ENCODE measurements around the gene RRAGD.
"Not testable (repeated sequence)": the region's sequence is repeated elsewhere in the genome, so short reads cannot be mapped to it uniquely, and the experiment has no call there.

The RRAGD gene

GRCh38 chr6:89411145-89412070 lies 665 bp downstream of the RRAGD start:
- peak in 24 of 56 donors; percentile 22 to 78 (median 51) for DNase-seq

GRCh38 chr6:89410788-89411144 lies 1.3 kb downstream of the RRAGD start:
- DNase-seq, result no peak

- DNase-seq, result no peak
These were observed 1.8 kb downstream of the RRAGD start for GRCh38 chr6:89410231-89410761.

GRCh38 chr6:89409461-89410035 lies 2.5 kb downstream of the RRAGD start:
- no peak for DNase-seq

GRCh38 chr6:89406141-89406540 lies 5.9 kb downstream of the RRAGD start:
- DNase-seq, result no peak

GRCh38 chr6:89404512-89404911 lies 7.6 kb downstream of the RRAGD start:
- DNase-seq, result no peak

- DNase-seq, result no peak
These were observed 9.3 kb downstream of the RRAGD start for GRCh38 chr6:89402776-89403175.

GRCh38 chr6:89400912-89401399 lies 11.1 kb downstream of the RRAGD start:
- peak in 1 of 56 donors; percentile 31 for DNase-seq

- no peak for DNase-seq
These were observed 12.0 kb downstream of the RRAGD start for GRCh38 chr6:89400050-89400449.

GRCh38 chr6:89398762-89399525 lies 13.1 kb downstream of the RRAGD start:
- no peak for DNase-seq

- not testable (repeated sequence) for DNase-seq
These were observed 14.2 kb downstream of the RRAGD start for GRCh38 chr6:89397884-89398283.

GRCh38 chr6:89393659-89394058 lies 18.4 kb downstream of the RRAGD start:
- no peak for DNase-seq

- no peak for DNase-seq
These were observed 19.2 kb downstream of the RRAGD start for GRCh38 chr6:89392823-89393222.

GRCh38 chr6:89388846-89389245 lies 23.2 kb downstream of the RRAGD start:
- no peak for DNase-seq

GRCh38 chr6:89387516-89388201 lies 24.4 kb downstream of the RRAGD start:
- DNase-seq, result no peak

- peak in 1 of 56 donors; percentile 29 for DNase-seq
These were observed 25.1 kb downstream of the RRAGD start for GRCh38 chr6:89386917-89387491.

- DNase-seq, result no peak
These were observed 26.2 kb downstream of the RRAGD start for GRCh38 chr6:89385846-89386245.

GRCh38 chr6:89385156-89385667 lies 26.9 kb downstream of the RRAGD start:
- DNase-seq, result no peak

GRCh38 chr6:89381031-89381430 lies 31.0 kb downstream of the RRAGD start:
- DNase-seq, result no peak

GRCh38 chr6:89379281-89379680 lies 32.8 kb downstream of the RRAGD start:
- DNase-seq, result peak in 3 of 56 donors; percentile 6 to 19 (median 7)

All from amygdala (tissue), 56 donors.